Kidney (tissue), 14 donors: ENCODE results near the gene SIDT2. TPM values are rescaled to one million over a fixed set of nuclear protein-coding genes. Genes with fewer than 3 reads are reported as not detected.

ENCODE experiments used
- DNase-seq, 5 donors: peaks; one replicate each; pipeline ENCODE4 v3.0.0-alpha.2; 2013 to 2020
- FAIRE-seq: peaks from 2 replicates; lab custom pipeline; 2012; peaks lifted over from hg19 to GRCh38; lab: Jason Lieb, UNC
- H3K27ac ChIP-seq, 2 donors: one replicate each; pipeline ENCODE4 v1.7.0; 2013; ENCODE audit warnings: low read depth in 2 of 2, low read length in 2 of 2, inconsistent platforms in 1 of 2
- H3K27me3 ChIP-seq: one replicate; pipeline ENCODE4 v1.7.1; 2013; ENCODE audit warnings: low read length, inconsistent platforms; ENCODE audit not compliant: control insufficient read depth, insufficient read depth
- H3K36me3 ChIP-seq, 3 donors: one replicate each; pipeline versions ENCODE4 v1.7.0 to v1.7.1; 2013; ENCODE audit warnings: low read length in 3 of 3, control low read depth in 1 of 3, inconsistent platforms in 1 of 3; ENCODE audit not compliant: insufficient read depth in 3 of 3, control insufficient read depth in 2 of 3
- H3K4me1 ChIP-seq, 3 donors: one replicate each; pipeline versions ENCODE4 v1.7.0 to v1.7.1; 2013; ENCODE audit warnings: low read length in 3 of 3, inconsistent platforms in 1 of 3, low read depth in 1 of 3; ENCODE audit not compliant: control insufficient read depth in 2 of 3, insufficient read depth in 2 of 3
- H3K4me3 ChIP-seq, 3 donors: one replicate each; pipeline versions ENCODE4 v1.7.0 to v1.8.1; 2013; ENCODE audit warnings: low read length in 3 of 3, control low read depth in 1 of 3, inconsistent platforms in 1 of 3
- H3K9ac ChIP-seq, 3 donors: one replicate each; pipeline versions ENCODE4 v1.7.0 to v1.7.1; 2013; ENCODE audit warnings: low read length in 3 of 3, control low read depth in 1 of 3, inconsistent platforms in 1 of 3
- H3K9me3 ChIP-seq, 3 donors: one replicate each; pipeline versions ENCODE4 v1.7.0 to v1.7.1; 2013; ENCODE audit warnings: low read length in 3 of 3, control low read depth in 1 of 3, inconsistent platforms in 1 of 3; ENCODE audit not compliant: control insufficient read depth in 2 of 3, insufficient read depth in 1 of 3
- CTCF ChIP-seq: IDR thresholded peaks from 3 replicates; pipeline ENCODE4 v1.5.1; 2012; ENCODE audit warnings: mild to moderate bottlenecking, moderate library complexity, borderline replicate concordance; ENCODE audit not compliant: insufficient read depth; ENCODE audit errors: extremely low read depth
- intact Hi-C: fragments of 100-400 bp; cut with DNase I; formaldehyde crosslinking; loops from one replicate; pipeline ENCODE4 v1.11.1; 2022
- polyA plus RNA-seq: library from polyadenylated mRNA; stranded (reverse); fragments of 350-450 nt; fragmentation: Illumina TruSeq; extraction: RNeasy Lipid Tissue Mini Kit (QIAGEN cat#74804); gene quantifications from one replicate; pipeline ENCODE4 v1.2.3, GENCODE V29; 2014; ENCODE audit warnings: low read depth, low replicate concordance; ENCODE audit not compliant: insufficient read depth
- total RNA-seq: library from RNA; stranded (reverse); fragmentation: NEBNext Ultra II Directional; extraction: Animal tissue kit (Norgen Biotek cat#: 25700); gene quantifications from one replicate; pipeline ENCODE4 v1.2.1, GENCODE V29; 2021
- donor health status: control.
- donor health status: control.
- donor health status: control.
- donor health status: control.
- donor health status: control.
- donor health status: DM: yes; HTN: yes; CAD: no.
- donor health status: Normal renal cell carcinoma (clear cell type).

Gene SIDT2
- total and polyA plus RNA-seq, 2 donors from 2014 or later = 16.4 to 37.4 TPM

- DNase-seq = peak in 2 of 5 donors; percentile 27 to 56
- H3K9me3 ChIP-seq = no peaks in the 10 kb centered on the region
- no peak for TF ChIP-seq CTCF
- H3K27ac ChIP-seq = no peak overlapping the region
- no peak overlapping the region for H3K9ac ChIP-seq
- H3K27me3 ChIP-seq = no peaks in the 10 kb centered on the region
- no peak overlapping the region for H3K4me3 ChIP-seq
- no peak for FAIRE-seq
- H3K4me1 ChIP-seq = no peaks in the 10 kb centered on the region
- intact Hi-C loops = no loop called here
- peaks cover 0 to 34% (median 24%) of the 10 kb centered on the region in 3 donors for H3K36me3 ChIP-seq
Observed at GRCh38 chr11:117189941-117190544, 11.5 kb downstream of the SIDT2 start.

GRCh38 chr11:117191680-117192400 is 13.3 kb downstream of the SIDT2 start:
- Histone ChIP-seq H3K4me1 (no peaks in the 10 kb centered on the region), H3K36me3 (peaks cover 0 to 34% (median 24%) of the 10 kb centered on the region in 3 donors), H3K27ac (no peak overlapping the region), H3K9ac (no peak overlapping the region), H3K27me3 (no peaks in the 10 kb centered on the region), H3K9me3 (no peaks in the 10 kb centered on the region), H3K4me3 (no peak overlapping the region)
- DNase-seq (peak in 1 of 5 donors; percentile 69), FAIRE-seq (no peak)
- TF ChIP-seq CTCF = no peak
- intact Hi-C loops = no loop called here

DNA sequence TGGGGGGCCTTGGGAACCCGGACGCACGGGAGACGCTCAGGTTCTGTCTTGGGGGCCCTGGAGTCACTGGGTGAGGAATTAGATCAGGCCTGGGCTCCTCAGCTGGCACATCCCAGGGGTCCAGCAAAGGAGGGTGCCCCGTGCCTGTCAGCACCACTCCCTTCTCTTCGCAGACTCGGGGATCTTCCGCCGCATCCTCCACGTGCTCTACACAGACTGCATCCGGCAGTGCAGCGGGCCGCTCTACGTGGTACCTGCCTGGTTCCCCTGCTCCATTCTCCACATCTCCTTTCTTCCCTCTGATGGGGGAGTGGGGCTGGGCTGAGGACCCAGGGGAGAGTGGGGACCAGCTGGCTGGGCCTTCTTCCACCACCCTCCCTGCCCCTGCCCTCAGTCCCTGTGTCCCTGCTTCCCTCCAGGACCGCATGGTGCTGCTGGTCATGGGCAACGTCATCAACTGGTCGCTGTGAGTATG is 13.9 kb downstream of the SIDT2 start:
- intact Hi-C loops = no loop called here
- H3K9me3 ChIP-seq = no peaks in the 10 kb centered on the region
- H3K4me3 ChIP-seq = no peak overlapping the region
- FAIRE-seq (no peak), DNase-seq (peak in 1 of 5 donors; percentile 25)
- H3K27me3 ChIP-seq = no peaks in the 10 kb centered on the region
- no peak overlapping the region for H3K27ac ChIP-seq
- H3K36me3 ChIP-seq = peaks cover 0 to 34% (median 22%) of the 10 kb centered on the region in 3 donors
- no peak for TF ChIP-seq CTCF
- no peaks in the 10 kb centered on the region for H3K4me1 ChIP-seq
- no peak overlapping the region for H3K9ac ChIP-seq
